Measurements from ENCODE around the gene DCANP1. TPM values are rescaled to one million over a fixed set of nuclear protein-coding genes. Genes with fewer than 3 reads are reported as not detected.
A peak's percentile ranks its signal among the peaks of the same experiment; 100 is the strongest.

DCANP1 gene
- total and polyA plus RNA-seq, 4 donors: 0.05 TPM; not detected in 3

GRCh38 chr5:135458921-135459331 is 11.8 kb upstream of the DCANP1 start:
- Histone ChIP-seq H3K4me3 (ENCODE audit: low read depth in 1 of 3, low read length in 3 of 3) (no peak overlapping the region), H3K27ac (ENCODE audit: low read depth in 1 of 2, low read length in 2 of 2) (no peak overlapping the region), H3K9me3 (ENCODE audit: control insufficient read depth in 4 of 4, low read length in 3 of 4) (no peaks in the 10 kb centered on the region), H3K4me1 (ENCODE audit: control insufficient read depth in 4 of 4, insufficient read depth in 4 of 4, low read length in 3 of 4) (peaks cover 0 to 2% (median 0%) of the 10 kb centered on the region in 4 donors), H3K9ac (ENCODE audit: low read depth in 1 of 2, low read length in 2 of 2) (no peak overlapping the region), H3K27me3 (ENCODE audit: control insufficient read depth in 4 of 4, insufficient read depth in 4 of 4, low read length in 3 of 4) (peaks cover 0 to 8% (median 0%) of the 10 kb centered on the region in 4 donors), H3K36me3 (ENCODE audit: control insufficient read depth in 4 of 4, insufficient read depth in 3 of 4, low read depth in 1 of 4, low read length in 3 of 4) (no peaks in the 10 kb centered on the region)
- 40% methylated on average over 5 of the region's 5 CpGs for WGBS
- peak; percentile 77 for DNase-seq (ENCODE audit: low spot score)
- TF ChIP-seq SP1 (IDR thresholded peaks at IDR 0.05): no peak
- no peak for TF ChIP-seq GABPA (IDR thresholded peaks at IDR 0.05 in 1 of 2, conservative IDR thresholded peaks at IDR 0.05 in 1 of 2)
- TF ChIP-seq EGR1 (IDR thresholded peaks at IDR 0.05; ENCODE audit: low read depth in 2 of 2): no peak

- Histone ChIP-seq H3K36me3 (ENCODE audit: control insufficient read depth in 4 of 4, insufficient read depth in 3 of 4, low read depth in 1 of 4, low read length in 3 of 4) (no peaks in the 10 kb centered on the region), H3K9me3 (ENCODE audit: control insufficient read depth in 4 of 4, low read length in 3 of 4) (no peaks in the 10 kb centered on the region), H3K9ac (ENCODE audit: low read depth in 1 of 2, low read length in 2 of 2) (no peak overlapping the region), H3K27ac (ENCODE audit: low read depth in 1 of 2, low read length in 2 of 2) (no peak overlapping the region), H3K27me3 (ENCODE audit: control insufficient read depth in 4 of 4, insufficient read depth in 4 of 4, low read length in 3 of 4) (peaks cover 0 to 8% (median 0%) of the 10 kb centered on the region in 4 donors), H3K4me1 (ENCODE audit: control insufficient read depth in 4 of 4, insufficient read depth in 4 of 4, low read length in 3 of 4) (peaks cover 0 to 2% (median 0%) of the 10 kb centered on the region in 4 donors), H3K4me3 (ENCODE audit: low read depth in 1 of 3, low read length in 3 of 3) (no peak overlapping the region)
- DNase-seq (ENCODE audit: low spot score): no peak
- WGBS: 96% methylated on average over 4 of the region's 4 CpGs
- TF ChIP-seq SP1 (IDR thresholded peaks at IDR 0.05) (no peak), EGR1 (IDR thresholded peaks at IDR 0.05; ENCODE audit: low read depth in 2 of 2) (no peak), JUND (IDR thresholded peaks at IDR 0.05) (no peak), ATF3 (IDR thresholded peaks at IDR 0.05) (no peak), FOXA2 (IDR thresholded peaks at IDR 0.05) (no peak), REST (IDR thresholded peaks at IDR 0.05) (no peak), RAD21 (IDR thresholded peaks at IDR 0.05) (no peak), HNF4G (IDR thresholded peaks at IDR 0.05) (no peak), NR2F2 (IDR thresholded peaks at IDR 0.05) (no peak), ZBTB33 (IDR thresholded peaks at IDR 0.05) (no peak), MAX (IDR thresholded peaks at IDR 0.05) (no peak), TAF1 (conservative IDR thresholded peaks at IDR 0.05) (no peak), YY1 (IDR thresholded peaks at IDR 0.05) (no peak), RXRA (IDR thresholded peaks at IDR 0.05) (no peak), GABPA (IDR thresholded peaks at IDR 0.05 in 1 of 2, conservative IDR thresholded peaks at IDR 0.05 in 1 of 2) (no peak), HNF4A (conservative IDR thresholded peaks at IDR 0.05) (no peak)
Observed at GRCh38 chr5:135458356-135458755, 11.2 kb upstream of the DCANP1 start.
